Muscle of leg (tissue), 11 donors: ENCODE results near the gene SLC12A6. TPM values are rescaled to one million over a fixed set of nuclear protein-coding genes. Genes with fewer than 3 reads are reported as not detected.

ENCODE experiments used
- DNase-seq: peaks from one replicate; pipeline ENCODE4 v3.0.0; 2013
- H3K27ac ChIP-seq: one replicate; pipeline ENCODE4 v1.5.1; 2013; ENCODE audit warnings: mild to moderate bottlenecking, low read length, control low read depth
- H3K27me3 ChIP-seq: one replicate; pipeline ENCODE4 v1.6.1; 2013; ENCODE audit warnings: low read length; ENCODE audit not compliant: control insufficient read depth, insufficient read depth
- H3K36me3 ChIP-seq: one replicate; pipeline ENCODE4 v1.6.1; 2013; ENCODE audit warnings: low read length; ENCODE audit not compliant: control insufficient read depth, insufficient read depth
- H3K4me1 ChIP-seq: one replicate; pipeline ENCODE4 v1.6.1; 2013; ENCODE audit warnings: low read length; ENCODE audit not compliant: control insufficient read depth, insufficient read depth
- H3K4me3 ChIP-seq: one replicate; pipeline ENCODE4 v1.5.1; 2013; ENCODE audit warnings: low read length, control low read depth
- H3K9me3 ChIP-seq: replicated peaks from 2 replicates; pipeline ENCODE4 v1.6.1; 2013; ENCODE audit warnings: low read depth, low read length; ENCODE audit not compliant: control insufficient read depth
- WGBS: methylation state at CpG from one replicate; pipeline ENCODE4 v1.1.5; 2013; ENCODE audit warnings: missing lambda C conversion rate; ENCODE audit not compliant: insufficient coverage; 5-methylcytosine and 5-hydroxymethylcytosine counted together
- polyA plus RNA-seq, 8 donors: library from polyadenylated mRNA; unstranded; fragments of 120-200 nt; gene quantifications; one replicate each; pipeline versions ENCODE4 v1.2.1 to v1.2.3, GENCODE V29; 2013; ENCODE audit warnings: inconsistent platforms in 1 of 8, low replicate concordance in 1 of 8; ENCODE audit not compliant: insufficient read length in 8 of 8, insufficient read depth in 1 of 8
- total RNA-seq: library from RNA; stranded (reverse); fragments of 120-200 nt; gene quantifications from one replicate; pipeline ENCODE4 v1.2.4, GENCODE V29; 2013

SLC12A6 gene
- total and polyA plus RNA-seq, 9 donors = 11.7 to 18.6 (median 15.3) TPM

- H3K4me3 ChIP-seq = no peak overlapping the region
- H3K4me1 ChIP-seq = no peaks in the 10 kb centered on the region
- 86% methylated on average over 1 of the region's 3 CpGs for WGBS
- H3K27ac ChIP-seq = no peak overlapping the region
- no peak for DNase-seq
- H3K27me3 ChIP-seq = no peaks in the 10 kb centered on the region
- H3K36me3 ChIP-seq = no peaks in the 10 kb centered on the region
- no peaks in the 10 kb centered on the region for H3K9me3 ChIP-seq
Measured at GRCh38 chr15:34314491-34315490, 22.8 kb downstream of the SLC12A6 start.

GRCh38 chr15:34311563-34311962 lies 26.0 kb downstream of the SLC12A6 start:
- WGBS = no CpG with 5 or more reads among the region's 1 CpG
- no peaks in the 10 kb centered on the region for H3K9me3 ChIP-seq
- H3K4me3 ChIP-seq = no peak overlapping the region
- no peak overlapping the region for H3K27ac ChIP-seq
- no peaks in the 10 kb centered on the region for H3K27me3 ChIP-seq
- no peak for DNase-seq
- H3K4me1 ChIP-seq = no peaks in the 10 kb centered on the region
- H3K36me3 ChIP-seq = no peaks in the 10 kb centered on the region

GRCh38 chr15:34304613-34305012 lies 33.0 kb downstream of the SLC12A6 start:
- no peaks in the 10 kb centered on the region for H3K9me3 ChIP-seq
- H3K36me3 ChIP-seq = no peaks in the 10 kb centered on the region
- H3K27me3 ChIP-seq = no peaks in the 10 kb centered on the region
- DNase-seq = no peak
- H3K4me3 ChIP-seq = no peak overlapping the region
- no peaks in the 10 kb centered on the region for H3K4me1 ChIP-seq
- H3K27ac ChIP-seq = no peak overlapping the region

- H3K27me3 ChIP-seq = no peaks in the 10 kb centered on the region
- DNase-seq = no peak
- no peaks in the 10 kb centered on the region for H3K9me3 ChIP-seq
- no CpG with 5 or more reads among the region's 3 CpGs for WGBS
- no peak overlapping the region for H3K27ac ChIP-seq
- no peaks in the 10 kb centered on the region for H3K36me3 ChIP-seq
- no peak overlapping the region for H3K4me3 ChIP-seq
- H3K4me1 ChIP-seq = peaks cover 2% of the 10 kb centered on the region
Measured at GRCh38 chr15:34301058-34301457, 36.5 kb downstream of the SLC12A6 start.

- no peaks in the 10 kb centered on the region for H3K36me3 ChIP-seq
- DNase-seq = no peak
- peaks cover 2% of the 10 kb centered on the region for H3K4me1 ChIP-seq
- H3K4me3 ChIP-seq = no peak overlapping the region
- H3K9me3 ChIP-seq = no peaks in the 10 kb centered on the region
- no peaks in the 10 kb centered on the region for H3K27me3 ChIP-seq
- no peak overlapping the region for H3K27ac ChIP-seq
- no CpG with 5 or more reads among the region's 1 CpG for WGBS
Measured at GRCh38 chr15:34297059-34297458, 40.5 kb downstream of the SLC12A6 start.

GRCh38 chr15:34292621-34293020 lies 45.0 kb downstream of the SLC12A6 start:
- 97% methylated on average over 6 of the region's 9 CpGs for WGBS
- no peaks in the 10 kb centered on the region for H3K9me3 ChIP-seq

GRCh38 chr15:34284937-34285336 lies 52.6 kb downstream of the SLC12A6 start:
- Histone ChIP-seq H3K27me3 (no peaks in the 10 kb centered on the region), H3K27ac (no peak overlapping the region), H3K4me3 (no peak overlapping the region), H3K9me3 (no peaks in the 10 kb centered on the region), H3K4me1 (no peaks in the 10 kb centered on the region), H3K36me3 (no peaks in the 10 kb centered on the region)
- no peak for DNase-seq
- 76% methylated on average over 2 of the region's 2 CpGs for WGBS

More at GRCh38 chr15:34292621-34293020, 45.0 kb downstream of the SLC12A6 start:
- peaks cover 2% of the 10 kb centered on the region for H3K4me1 ChIP-seq
- DNase-seq = no peak
- no peaks in the 10 kb centered on the region for H3K36me3 ChIP-seq
- no peak overlapping the region for H3K4me3 ChIP-seq
- no peak overlapping the region for H3K27ac ChIP-seq
- no peaks in the 10 kb centered on the region for H3K27me3 ChIP-seq

- no peaks in the 10 kb centered on the region for H3K4me1 ChIP-seq
- no peak for DNase-seq
- no peaks in the 10 kb centered on the region for H3K36me3 ChIP-seq
- H3K27ac ChIP-seq = no peak overlapping the region
- no CpG with 5 or more reads among the region's 1 CpG for WGBS
- H3K27me3 ChIP-seq = no peaks in the 10 kb centered on the region
- H3K4me3 ChIP-seq = no peak overlapping the region
- H3K9me3 ChIP-seq = no peaks in the 10 kb centered on the region
Measured at GRCh38 chr15:34282384-34282783, 55.2 kb downstream of the SLC12A6 start.

- H3K27ac ChIP-seq = no peak overlapping the region
- no CpG with 5 or more reads among the region's 4 CpGs for WGBS
- no peak for DNase-seq
Measured at GRCh38 chr15:34280193-34280592, 57.4 kb downstream of the SLC12A6 start.

GRCh38 chr15:34279368-34279767 lies 58.2 kb downstream of the SLC12A6 start:
- H3K27ac ChIP-seq = no peak overlapping the region
- H3K4me1 ChIP-seq = no peaks in the 10 kb centered on the region
- 80% methylated on average over 2 of the region's 2 CpGs for WGBS
- no peaks in the 10 kb centered on the region for H3K27me3 ChIP-seq
- no peak overlapping the region for H3K4me3 ChIP-seq
- H3K9me3 ChIP-seq = no peaks in the 10 kb centered on the region
- H3K36me3 ChIP-seq = no peaks in the 10 kb centered on the region
- no peak for DNase-seq

More at GRCh38 chr15:34280193-34280592, 57.4 kb downstream of the SLC12A6 start:
- Histone ChIP-seq H3K4me3 (no peak overlapping the region), H3K4me1 (no peaks in the 10 kb centered on the region), H3K36me3 (no peaks in the 10 kb centered on the region), H3K9me3 (no peaks in the 10 kb centered on the region), H3K27me3 (no peaks in the 10 kb centered on the region)
